NCI-H187 (cell line): ENCODE results near the gene GRIPAP1.
"Not testable (repeated sequence)": the region's sequence is repeated elsewhere in the genome, so short reads cannot be mapped to it uniquely, and the experiment has no call there.

Experiments
- DNase-seq, 2 experiments: peaks; one replicate each; lab custom pipeline; 2025; lab: John Stamatoyannopoulos, UW

The GRIPAP1 gene

DNA sequence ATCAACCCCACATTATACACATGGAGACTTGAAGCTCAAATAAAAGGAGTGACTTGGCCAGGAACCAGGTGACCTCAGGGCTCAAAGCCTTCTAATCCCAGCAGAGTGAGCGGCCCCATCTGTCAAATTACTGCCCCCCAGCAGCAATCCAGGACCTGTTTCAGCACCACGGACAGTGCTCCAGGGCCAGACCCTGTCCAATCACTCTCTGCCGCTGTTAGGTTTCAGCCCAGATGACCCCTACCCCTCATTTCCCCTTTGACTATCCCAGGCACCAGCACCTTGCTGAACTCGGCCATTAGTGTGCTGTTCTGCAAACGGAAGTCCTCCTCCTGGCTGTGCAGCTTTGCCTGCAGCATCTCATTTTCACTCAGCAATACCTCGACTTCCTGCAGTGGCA is 5.1 kb downstream of the GRIPAP1 start:
- no peak for DNase-seq

DNA sequence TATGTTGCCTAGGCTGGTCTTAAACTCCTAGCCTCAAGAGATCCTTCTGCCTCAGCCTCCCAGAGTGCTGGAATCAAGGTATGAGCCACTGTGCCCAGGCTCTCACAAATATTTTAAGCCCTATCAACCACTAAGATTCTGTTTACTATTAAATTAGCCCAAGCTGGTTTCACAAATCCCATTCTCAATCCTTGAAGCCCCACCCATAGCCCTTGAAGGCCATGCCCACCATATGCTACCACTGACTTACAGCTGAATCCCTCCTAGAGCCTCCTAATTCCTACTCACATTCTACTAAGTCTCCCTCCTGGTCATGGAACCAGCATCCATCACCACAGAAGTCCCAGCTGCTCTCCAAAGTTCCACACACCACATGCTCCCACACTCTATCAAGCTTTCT is 9.7 kb downstream of the GRIPAP1 start:
- no peak for DNase-seq

DNA sequence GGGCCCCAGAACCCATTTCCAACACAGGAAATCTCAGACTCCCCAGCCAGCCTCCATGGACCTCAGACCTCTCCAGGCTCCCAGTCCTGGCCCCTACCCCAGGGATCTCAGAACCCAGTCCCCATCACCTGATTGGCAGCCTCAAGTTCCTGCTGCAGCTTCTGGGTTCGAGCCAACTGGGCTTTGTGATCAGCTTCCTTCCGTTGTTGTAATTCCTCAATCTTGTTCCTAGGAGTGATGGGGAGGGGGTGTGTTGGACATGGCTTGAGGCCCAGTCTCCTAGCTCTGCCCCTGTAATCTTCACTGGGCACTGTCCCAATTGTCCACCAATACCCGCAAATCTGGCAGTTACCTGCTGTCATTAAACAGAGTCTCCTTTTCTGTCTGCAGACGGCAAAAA is 12.6 kb downstream of the GRIPAP1 start:
- no peak for DNase-seq

GRCh38 chrX:48983896-48984295 is 18.2 kb downstream of the GRIPAP1 start:
- DNase-seq: no peak

- no peak for DNase-seq
Observed at GRCh38 chrX:48983081-48983480, 19.0 kb downstream of the GRIPAP1 start.

DNA sequence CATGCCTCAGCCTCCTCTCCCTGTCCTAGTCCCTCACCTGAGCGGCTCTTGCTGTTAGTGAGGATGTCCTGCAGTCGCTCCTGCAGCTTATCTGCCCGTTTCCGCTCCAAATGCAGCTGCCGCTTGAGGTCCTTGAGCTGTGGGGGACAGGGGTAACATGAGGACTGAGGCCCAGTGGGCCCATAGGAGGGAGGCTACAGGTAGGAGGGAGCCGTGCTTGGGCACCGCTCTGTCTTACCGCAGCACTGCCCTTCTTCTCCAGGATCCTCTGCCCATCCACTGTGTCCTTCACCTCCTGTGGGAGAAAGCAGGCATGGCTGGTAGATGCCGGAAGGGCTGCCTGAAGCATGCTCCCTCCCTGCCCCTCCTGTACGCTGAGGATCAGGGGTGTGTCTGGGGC is 20.9 kb downstream of the GRIPAP1 start:
- no peak for DNase-seq

GRCh38 chrX:48980341-48980740 is 21.7 kb downstream of the GRIPAP1 start:
- not testable (repeated sequence) for DNase-seq

DNA sequence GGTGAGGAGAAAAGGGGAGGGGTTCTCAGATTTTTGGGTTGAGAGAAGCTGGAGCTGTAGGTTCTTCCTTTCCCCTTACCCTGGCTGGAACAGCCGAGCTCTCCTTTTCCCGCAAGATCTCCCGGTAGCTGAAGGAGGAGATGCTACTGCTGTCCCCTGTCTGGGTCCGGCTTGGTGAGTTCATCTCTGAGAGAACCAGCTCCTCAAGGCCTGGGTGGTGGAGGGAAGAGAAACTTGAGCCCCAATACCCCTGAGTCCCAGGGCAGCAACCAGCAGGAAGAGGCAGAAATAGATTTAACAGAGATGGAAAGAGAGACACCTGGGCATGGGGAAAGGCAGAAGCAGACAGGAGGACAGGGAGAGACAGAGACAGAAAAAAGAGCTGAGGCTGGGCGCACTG is 23.8 kb downstream of the GRIPAP1 start:
- no peak for DNase-seq

DNA sequence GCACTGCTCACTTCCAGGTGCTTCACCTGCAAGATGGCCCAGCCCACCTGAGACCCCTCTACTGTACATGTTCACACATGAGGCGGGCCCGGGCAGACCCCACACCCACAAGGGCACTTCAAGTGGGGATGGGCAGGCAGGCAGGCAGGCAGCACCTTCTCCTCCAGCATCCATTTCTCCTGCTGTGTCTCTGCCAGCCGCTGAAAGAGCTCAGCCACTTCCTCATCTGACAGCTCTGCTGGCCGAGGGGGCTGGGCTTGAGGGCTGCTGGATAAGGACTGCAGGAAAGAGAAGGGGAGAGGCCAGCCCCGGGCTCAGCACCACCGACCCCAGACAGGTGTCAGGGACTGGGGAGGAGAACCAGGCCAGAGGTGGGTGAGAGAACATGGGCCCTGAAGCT is 26.0 kb downstream of the GRIPAP1 start:
- DNase-seq: no peak

- DNase-seq: no peak
Observed at GRCh38 chrX:48975541-48975940, 26.5 kb downstream of the GRIPAP1 start.

DNA sequence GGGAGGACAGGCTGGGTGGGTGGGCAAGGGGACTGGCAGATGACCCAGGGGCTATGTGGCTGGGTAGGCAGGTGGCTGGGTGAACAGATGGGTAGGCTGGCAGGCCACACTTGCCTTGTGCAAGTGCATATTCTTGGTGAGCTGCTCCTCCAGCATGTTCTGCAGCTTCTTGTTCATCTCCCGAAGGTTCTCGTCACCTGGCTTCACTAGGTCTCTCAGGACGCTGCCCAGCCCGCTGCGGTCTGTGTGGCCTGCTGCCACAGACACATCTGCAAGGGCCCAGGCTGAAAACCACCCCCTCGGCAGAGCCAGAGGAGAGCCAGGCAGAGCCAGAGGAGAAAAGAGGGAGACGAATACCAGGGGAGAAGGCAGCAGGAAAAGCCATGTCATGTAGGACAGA is 27.0 kb downstream of the GRIPAP1 start:
- DNase-seq: no peak

DNA sequence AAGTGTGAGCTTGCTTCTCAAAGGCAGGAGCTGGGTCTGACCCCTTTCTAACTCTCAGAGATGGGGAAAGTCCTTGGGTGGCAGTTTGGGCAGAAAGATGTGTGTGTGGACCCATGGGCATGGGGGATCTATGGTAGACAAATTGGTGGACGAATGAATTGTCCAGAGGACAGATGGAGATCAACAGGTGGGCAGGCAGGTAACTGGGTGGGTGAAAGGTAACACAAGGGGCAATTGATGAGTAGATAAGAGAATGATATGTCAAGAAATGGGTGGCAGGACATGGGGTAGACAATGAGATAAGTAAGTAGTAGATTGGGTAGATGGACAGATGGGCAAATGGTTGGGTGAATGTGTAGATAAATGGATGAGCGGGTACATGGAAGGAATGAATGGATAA is 27.5 kb downstream of the GRIPAP1 start:
- DNase-seq: no peak

- no peak for DNase-seq
Observed at GRCh38 chrX:48974033-48974432, 28.0 kb downstream of the GRIPAP1 start.

DNA sequence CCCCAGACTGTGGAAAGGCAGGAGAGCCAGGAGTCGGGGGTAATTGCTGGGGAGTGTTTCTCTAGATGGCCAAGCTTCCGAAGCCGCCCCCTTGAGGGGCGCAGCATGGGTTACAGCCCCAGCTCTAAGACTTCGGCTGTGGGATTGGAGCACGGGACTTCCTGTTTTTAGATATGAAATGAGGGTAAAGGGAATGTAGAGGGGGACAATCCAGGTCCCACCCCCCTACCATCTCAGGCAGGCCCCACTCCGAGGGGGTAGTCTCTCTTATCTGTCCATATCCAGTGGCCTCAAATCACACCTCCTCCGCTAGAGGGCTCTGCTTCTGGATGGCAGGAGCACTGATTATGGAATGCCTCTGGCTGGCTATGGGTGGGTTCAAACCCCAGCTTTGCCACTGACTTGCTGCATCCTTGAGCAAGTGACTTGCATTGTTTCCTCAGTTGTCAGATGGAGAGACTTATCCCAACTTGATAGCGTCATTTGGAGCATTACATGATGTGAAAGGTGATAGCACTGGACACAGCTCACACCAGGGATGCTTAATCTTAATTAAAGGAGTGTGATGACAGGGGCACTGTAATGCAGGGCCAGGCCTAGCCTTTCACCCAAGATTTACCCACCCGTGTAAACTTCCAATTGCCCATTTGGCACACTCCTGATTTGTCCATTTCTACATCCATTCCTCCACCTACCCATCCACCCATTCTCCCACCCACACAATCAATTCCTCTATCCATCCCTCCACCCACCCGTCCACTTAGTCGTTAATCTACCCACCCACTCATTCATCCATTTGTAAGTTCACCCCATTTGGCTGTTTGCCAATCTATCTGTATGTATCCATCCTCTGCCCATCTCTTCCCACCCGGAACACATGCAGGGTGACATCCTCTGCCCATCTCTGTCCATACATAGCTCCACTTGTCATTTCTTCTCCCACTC is 29.6 kb downstream of the GRIPAP1 start:
- no peak for DNase-seq

GRCh38 chrX:48971249-48972219 is 30.5 kb downstream of the GRIPAP1 start, which contains the start of gene KCND1:
KCND1 (minus strand) TSS chrX:48971844; CDS start chrX:48970271, 1,573 bp downstream.
- no peak for DNase-seq

GRCh38 chrX:48969471-48969870 is 32.6 kb downstream of the GRIPAP1 start:
- DNase-seq: no peak

GRCh38 chrX:48968377-48968776 is 33.7 kb downstream of the GRIPAP1 start:
- DNase-seq: no peak

GRCh38 chrX:48966796-48967579 is 35.1 kb downstream of the GRIPAP1 start:
- DNase-seq: no peak

- DNase-seq: no peak
Observed at GRCh38 chrX:48965959-48966358, 36.1 kb downstream of the GRIPAP1 start.

DNA sequence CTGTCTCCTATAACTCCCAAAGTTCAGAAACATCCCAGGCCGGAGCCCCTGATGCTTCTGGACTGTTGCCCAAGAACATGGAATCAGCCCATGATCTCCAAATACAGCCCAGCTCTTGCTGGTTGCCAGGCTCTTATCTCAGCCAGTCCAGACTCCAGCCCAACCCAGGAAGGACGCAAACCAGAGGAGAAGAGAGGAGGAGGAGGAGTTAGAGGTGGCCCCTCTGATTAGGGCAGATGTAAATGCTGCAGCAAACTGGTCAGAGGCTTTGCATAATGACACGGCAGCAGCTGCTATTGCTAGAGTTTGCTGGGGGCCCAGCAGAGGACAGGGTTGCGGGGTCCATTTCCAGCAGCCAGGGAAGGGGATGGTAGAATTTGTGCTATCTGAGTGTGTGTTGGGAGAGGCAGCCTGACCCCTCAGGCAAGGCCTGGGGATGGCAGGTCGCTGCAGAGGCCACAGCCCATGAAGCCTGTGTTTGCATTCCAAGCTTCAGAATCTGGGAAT is 40.4 kb downstream of the GRIPAP1 start:
- no peak for DNase-seq

DNA sequence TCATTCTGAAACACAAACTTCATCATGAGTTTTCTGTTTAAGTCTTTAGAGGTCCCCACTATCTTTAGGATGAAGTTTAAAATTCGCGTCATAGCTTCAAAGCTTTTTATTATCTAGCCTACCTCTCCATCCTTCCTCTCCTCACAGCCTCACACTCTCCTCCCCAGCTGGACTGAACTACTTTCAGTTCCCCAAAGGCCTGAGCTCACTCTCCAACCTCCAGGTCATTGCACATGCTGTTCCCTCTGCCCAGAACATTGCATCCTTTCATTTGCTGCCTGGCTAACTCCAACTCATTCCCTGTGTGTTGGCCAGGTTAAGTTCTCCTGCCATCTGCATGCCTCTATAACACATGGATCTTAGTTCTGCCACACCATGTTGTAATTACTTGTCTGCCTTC is 41.8 kb downstream of the GRIPAP1 start:
- no peak for DNase-seq
